CD14-positive monocyte (primary cell): Measurements from ENCODE around the gene SLC29A1. TPM values are rescaled to one million over a fixed set of nuclear protein-coding genes. Genes with fewer than 3 reads are reported as not detected.

Source experiments
- DNase-seq, 3 donors: peaks; one replicate each; pipeline ENCODE4 v3.0.0-alpha.2; 2011 to 2022
- H2AFZ ChIP-seq: 2 replicates; pipeline ENCODE4 v1.6.0; 2012; ENCODE audit warnings: mild to moderate bottlenecking, low read depth, low read length, inconsistent platforms; ENCODE audit not compliant: insufficient read depth, poor library complexity, severe bottlenecking
- H3K27ac ChIP-seq, 2 donors: 1 replicate in 1 of 2; 2 replicates in 1 of 2; pipeline ENCODE4 v1.5.1; 2012 to 2013; ENCODE audit warnings: low read length in 2 of 2, control low read depth in 1 of 2, inconsistent platforms in 1 of 2, low read depth in 1 of 2, mild to moderate bottlenecking in 1 of 2
- H3K27me3 ChIP-seq, 2 donors: one replicate each; pipeline versions ENCODE4 v1.6.0 to v1.6.1; 2011 to 2013; ENCODE audit warnings: low read length in 2 of 2; ENCODE audit not compliant: control insufficient read depth in 2 of 2, insufficient read depth in 2 of 2
- H3K36me3 ChIP-seq, 2 donors: replicated peaks in 1 of 2; 1 replicate in 1 of 2; 2 replicates in 1 of 2; pipeline versions ENCODE4 v1.5.1 to v1.6.1; 2012 to 2013; ENCODE audit warnings: low read length in 2 of 2, control low read depth in 1 of 2, inconsistent platforms in 1 of 2, mild to moderate bottlenecking in 1 of 2; ENCODE audit not compliant: insufficient read depth in 2 of 2, control insufficient read depth in 1 of 2
- H3K4me1 ChIP-seq, 2 donors: 1 replicate in 1 of 2; 2 replicates in 1 of 2; pipeline versions ENCODE4 v1.5.1 to v1.6.1; 2012 to 2013; ENCODE audit warnings: low read length in 2 of 2, control low read depth in 1 of 2, inconsistent platforms in 1 of 2, mild to moderate bottlenecking in 1 of 2, moderate library complexity in 1 of 2; ENCODE audit not compliant: insufficient read depth in 2 of 2, control insufficient read depth in 1 of 2
- H3K4me2 ChIP-seq: replicated peaks from 2 replicates; pipeline ENCODE3; 2012; ENCODE audit warnings: low read length, moderate library complexity, mild to moderate bottlenecking; ENCODE audit not compliant: poor library complexity, severe bottlenecking; ENCODE audit errors: extremely low read depth
- H3K4me3 ChIP-seq, 3 experiments: fragments of 200-600 bp in 1 of 3; sonication (generic) in 1 of 3; replicated peaks in 1 of 3; 1 replicate in 2 of 3; 2 replicates in 1 of 3; pipeline ENCODE4 v1.5.1; 2011 to 2013; ENCODE audit warnings: low read length in 3 of 3, mild to moderate bottlenecking in 3 of 3, control low read depth in 2 of 3, low read depth in 2 of 3, inconsistent platforms in 1 of 3, moderate library complexity in 1 of 3
- H3K79me2 ChIP-seq: 2 replicates; pipeline ENCODE4 v1.6.0; 2012; ENCODE audit warnings: mild to moderate bottlenecking, control low read depth, inconsistent platforms, low read length, moderate library complexity; ENCODE audit not compliant: insufficient read depth
- H3K9ac ChIP-seq: 2 replicates; pipeline ENCODE4 v1.6.0; 2017; ENCODE audit warnings: low read length, mild to moderate bottlenecking; ENCODE audit not compliant: insufficient read depth, poor library complexity, severe bottlenecking
- H3K9me3 ChIP-seq, 2 donors: replicated peaks in 1 of 2; 1 replicate in 1 of 2; 2 replicates in 1 of 2; pipeline versions ENCODE4 v1.5.1 to v1.6.1; 2012 to 2013; ENCODE audit warnings: low read length in 2 of 2, control low read depth in 1 of 2; ENCODE audit not compliant: control insufficient read depth in 1 of 2, insufficient read depth in 1 of 2
- H4K20me1 ChIP-seq: 2 replicates; pipeline ENCODE4 v1.6.0; 2012; ENCODE audit warnings: mild to moderate bottlenecking, low read length, control low read depth, moderate library complexity; ENCODE audit not compliant: insufficient read depth
- H3K27ac Mint-ChIP-seq, 7 donors: one replicate each; pipeline ENCODE4 v1.8.0; 2020; ENCODE audit warnings: mild to moderate bottlenecking in 7 of 7, mixed read lengths in 7 of 7, moderate library complexity in 6 of 7, inconsistent platforms in 2 of 7
- H3K27me3 Mint-ChIP-seq, 3 donors: one replicate each; pipeline ENCODE4 v1.8.0; 2021 to 2022; ENCODE audit warnings: low read depth in 3 of 3, mild to moderate bottlenecking in 3 of 3, mixed read lengths in 3 of 3, moderate library complexity in 3 of 3, inconsistent platforms in 1 of 3
- H3K36me3 Mint-ChIP-seq, 2 donors: one replicate each; pipeline ENCODE4 v1.8.0; 2020; ENCODE audit warnings: mixed read lengths in 2 of 2, inconsistent platforms in 1 of 2, mild to moderate bottlenecking in 1 of 2
- H3K4me1 Mint-ChIP-seq: one replicate; pipeline ENCODE4 v1.8.0; 2020; ENCODE audit warnings: mild to moderate bottlenecking, mixed read lengths
- H3K4me3 Mint-ChIP-seq, 2 donors: one replicate each; pipeline ENCODE4 v1.8.0; 2020; ENCODE audit warnings: mild to moderate bottlenecking in 2 of 2, mixed read lengths in 2 of 2, moderate library complexity in 1 of 2
- H3K9me3 Mint-ChIP-seq, 7 donors: one replicate each; pipeline ENCODE4 v1.8.0; 2020 to 2022; ENCODE audit warnings: mixed read lengths in 7 of 7, mild to moderate bottlenecking in 6 of 7, moderate library complexity in 6 of 7, inconsistent platforms in 2 of 7
- CTCF ChIP-seq: fragments of 200-600 bp; IDR thresholded peaks from one replicate; pipeline ENCODE4 v1.8.0; 2022; ENCODE audit warnings: antibody characterized with exemption, mild to moderate bottlenecking
- WGBS: methylation state at CpG from one replicate; pipeline ENCODE4 v1.1.5; 2013; ENCODE audit warnings: missing lambda C conversion rate; ENCODE audit not compliant: insufficient coverage; 5-methylcytosine and 5-hydroxymethylcytosine counted together
- intact Hi-C, 2 donors: fragments of 100-400 bp; cut with micrococcal nuclease; formaldehyde crosslinking; loops; one replicate each; pipeline versions ENCODE4 v1.15.0 to v1.15.1; 2023
- polyA plus RNA-seq, 3 donors: library from polyadenylated mRNA; depleted of rRNA in 1 of 3; unstranded in 2 of 3; stranded (reverse) in 1 of 3; fragments of 300-500 nt in 2 of 3; fragments of >200 nt in 1 of 3; fragmentation: Illumina TruSeq in 2 of 3; gene quantifications; 1 replicate in 2 of 3; 2 replicates in 1 of 3; pipeline ENCODE4 v1.2.3, GENCODE V29; 2012 to 2021

The SLC29A1 gene
- polyA plus RNA-seq, 3 donors, result 14.3 to 23.2 (median 15.0) TPM

- WGBS, result 93% methylated on average over 3 of the region's 3 CpGs
Observed at GRCh38 chr6:44258921-44259320, 35.5 kb downstream of the SLC29A1 start.

GRCh38 chr6:44260011-44260410 lies 36.6 kb downstream of the SLC29A1 start:
- no peak overlapping the region for H2AFZ ChIP-seq
- TF ChIP-seq CTCF, result no peak
- Mint-ChIP-seq H3K4me1 (peaks cover 75% of the 10 kb centered on the region), H3K9me3 (no peaks in the 10 kb centered on the region), H3K36me3 (peaks cover 52 to 64% of the 10 kb centered on the region in 2 donors), H3K27ac (peak overlapping the region in 2 of 7 donors; percentile 45 to 52), H3K4me3 (peak overlapping the region in 1 of 2 donors; percentile 41), H3K27me3 (peaks cover 0 to 9% (median 2%) of the 10 kb centered on the region in 3 donors)
- no peak overlapping the region for H3K9ac ChIP-seq
- no peaks in the 10 kb centered on the region for H3K27me3 ChIP-seq
- H3K4me2 ChIP-seq, result no peak overlapping the region
- intact Hi-C loops, result loop anchor here in 1 of 2 donors (10.0 kb wide), 1 partner anchor 465 kb away; no protein-coding TSS in a partner anchor
- H3K9me3 ChIP-seq, result no peaks in the 10 kb centered on the region
- no peak for DNase-seq
- H3K27ac ChIP-seq, result no peak overlapping the region
- peaks cover 48 to 60% of the 10 kb centered on the region in 2 donors for H3K36me3 ChIP-seq
- 95% methylated on average over 8 of the region's 8 CpGs for WGBS
- peaks cover 48 to 76% of the 10 kb centered on the region in 2 donors for H3K4me1 ChIP-seq
- peaks cover 53% of the 10 kb centered on the region for H3K79me2 ChIP-seq
- H3K4me3 ChIP-seq, result no peak overlapping the region
- H4K20me1 ChIP-seq, result peaks cover 97% of the 10 kb centered on the region

More at GRCh38 chr6:44258921-44259320, 35.5 kb downstream of the SLC29A1 start:
- H3K4me3 Mint-ChIP-seq, result no peak overlapping the region
- intact Hi-C loops, result loop anchor here (5.0 kb wide), 3 partner anchors 37 to 162 kb away; partner anchors contain the start of gene SLC29A1 (in 2 of the 2)
- Histone ChIP-seq H2AFZ (no peak overlapping the region), H3K36me3 (peaks cover 59 to 71% of the 10 kb centered on the region in 2 donors), H3K4me3 (no peak overlapping the region), H3K27me3 (no peaks in the 10 kb centered on the region), H3K9me3 (no peaks in the 10 kb centered on the region), H3K79me2 (peaks cover 42% of the 10 kb centered on the region), H3K4me2 (no peak overlapping the region), H4K20me1 (peaks cover 97% of the 10 kb centered on the region), H3K27ac (peak overlapping the region; percentile 6 to 66), H3K9ac (no peak overlapping the region), H3K4me1 (peaks cover 46 to 69% of the 10 kb centered on the region in 2 donors)
- no peak for TF ChIP-seq CTCF
- peaks cover 70% of the 10 kb centered on the region for H3K4me1 Mint-ChIP-seq
- no peak for DNase-seq
- peaks cover 0 to 7% (median 2%) of the 10 kb centered on the region in 3 donors for H3K27me3 Mint-ChIP-seq
- peaks cover 61 to 74% of the 10 kb centered on the region in 2 donors for H3K36me3 Mint-ChIP-seq
- peak overlapping the region; percentile 58 to 97 (median 91) for H3K27ac Mint-ChIP-seq
- H3K9me3 Mint-ChIP-seq, result no peaks in the 10 kb centered on the region
